HCT116 (cell line): ENCODE results near the gene EXOC6B. TPM values are rescaled to one million over a fixed set of nuclear protein-coding genes. Genes with fewer than 3 reads are reported as not detected.
"Not testable (repeated sequence)": the region's sequence is repeated elsewhere in the genome, so short reads cannot be mapped to it uniquely, and the experiment has no call there.

Experiments
- ATAC-seq: fragments of 200-7000 bp; cut with Tn5 transposase; 2 replicates; pipeline ENCODE4 v1.9.1; 2020; ENCODE audit warnings: mild to moderate bottlenecking, moderate library complexity
- BruUV-seq: library from RNA; stranded (reverse); fragments of 400-500 nt; replicated peaks from 2 replicates; lab custom pipeline; 2021; lab: Mats Ljungman, UMichigan
- CTCF ChIA-PET: fragments of 300-600 bp; sonication (Branson Sonifier 250); formaldehyde crosslinking; loops from one replicate; lab custom pipeline; 2021; ENCODE audit warnings: antibody characterized with exemption; lab: Charles Lee
- POLR2A ChIA-PET: fragments of 300-600, 350-600 bp; sonication (Branson Sonifier 250); formaldehyde crosslinking; loops from one replicate; lab custom pipeline; 2021; ENCODE audit warnings: antibody characterized with exemption; lab: Charles Lee
- RAD21 ChIA-PET, 2 experiments: fragments of 300-600 bp; sonication (Branson Sonifier 250); formaldehyde crosslinking; loops; one replicate each; lab custom pipeline; 2023; ENCODE audit warnings: low total read pairs in 2 of 2; ENCODE audit not compliant: uncharacterized antibody in 2 of 2, unreplicated experiment in 2 of 2, low non-redundant PET in 1 of 2; lab: Charles Lee
- DNase-seq: peaks from one replicate; pipeline ENCODE4 v3.0.0-alpha.2; 2010; ENCODE audit warnings: low read depth, low spot score
- H2AFZ ChIP-seq: fragments of 200-600 bp; shearing (Covaris generic), sonication (generic); 2 replicates; pipeline ENCODE4 v1.6.1; 2017; ENCODE audit warnings: low read depth, mixed run types, mixed read lengths, antibody characterized with exemption, low read length; ENCODE audit not compliant: poor library complexity, severe bottlenecking
- H3K27ac ChIP-seq: 2 replicates; pipeline ENCODE4 v1.5.1; 2012; ENCODE audit warnings: low read depth, low read length
- H3K27me3 ChIP-seq: fragments of 200-600 bp; sonication (generic); 2 replicates; pipeline ENCODE4 v1.6.1; 2016; ENCODE audit warnings: mixed run types, low read length, mixed read lengths; ENCODE audit not compliant: insufficient read depth
- H3K36me3 ChIP-seq, 2 experiments: fragments of 200-500 bp in 1 of 2; fragments of 200-600 bp in 1 of 2; sonication (Bioruptor generic) in 1 of 2; sonication (generic) in 1 of 2; 2 replicates each; pipeline versions ENCODE4 v1.5.1 to v1.6.1; 2014 to 2016; ENCODE audit warnings: low read length in 2 of 2, inconsistent platforms in 1 of 2, mixed read lengths in 1 of 2, mixed run types in 1 of 2; ENCODE audit not compliant: insufficient read depth in 2 of 2, control insufficient read depth in 1 of 2
- H3K4me1 ChIP-seq, 2 experiments: fragments of 200-600 bp in 1 of 2; sonication (generic) in 1 of 2; 2 replicates each; pipeline versions ENCODE4 v1.5.1 to v1.6.1; 2012 to 2017; ENCODE audit warnings: low read length in 2 of 2, inconsistent platforms in 1 of 2, mild to moderate bottlenecking in 1 of 2, mixed read lengths in 1 of 2, mixed run types in 1 of 2, moderate library complexity in 1 of 2; ENCODE audit not compliant: insufficient read depth in 2 of 2, control insufficient read depth in 1 of 2
- H3K4me2 ChIP-seq: fragments of 200-600 bp; sonication (generic); 2 replicates; pipeline ENCODE4 v1.6.1; 2017; ENCODE audit warnings: mixed run types, low read length, mixed read lengths
- H3K4me3 ChIP-seq, 2 experiments: fragments of 200-600 bp in 1 of 2; sonication (generic) in 1 of 2; replicated peaks in 1 of 2; 2 replicates each; pipeline ENCODE4 v1.5.1; 2011 to 2016; ENCODE audit warnings: low read length in 2 of 2, control low read depth in 1 of 2, low read depth in 1 of 2, mild to moderate bottlenecking in 1 of 2, mixed read lengths in 1 of 2, mixed run types in 1 of 2
- H3K79me2 ChIP-seq: fragments of 200-600 bp; sonication (generic); 2 replicates; pipeline ENCODE4 v1.6.1; 2017; ENCODE audit warnings: mild to moderate bottlenecking, mixed run types, low read length, moderate library complexity, mixed read lengths; ENCODE audit not compliant: insufficient read depth
- H3K9ac ChIP-seq: fragments of 200-600 bp; sonication (generic); 2 replicates; pipeline ENCODE4 v1.6.1; 2016; ENCODE audit warnings: low read length, mixed read lengths
- H3K9me2 ChIP-seq: fragments of 200-600 bp; sonication (generic), shearing (Covaris generic); 2 replicates; pipeline ENCODE4 v1.6.1; 2017; ENCODE audit warnings: mixed run types, mild to moderate bottlenecking, moderate library complexity; ENCODE audit not compliant: insufficient read depth
- H3K9me3 ChIP-seq, 2 experiments: fragments of 200-500 bp in 1 of 2; fragments of 200-600 bp in 1 of 2; sonication (Bioruptor generic) in 1 of 2; sonication (generic) in 1 of 2; 2 replicates each; pipeline ENCODE4 v1.6.1; 2014 to 2017; ENCODE audit warnings: low read length in 2 of 2, mixed read lengths in 2 of 2, inconsistent platforms in 1 of 2, low read depth in 1 of 2, mild to moderate bottlenecking in 1 of 2, mixed run types in 1 of 2, moderate library complexity in 1 of 2; ENCODE audit not compliant: control insufficient read depth in 1 of 2, insufficient read depth in 1 of 2
- H4K20me1 ChIP-seq: fragments of 200-600 bp; sonication (generic), shearing (Covaris generic); 2 replicates; pipeline ENCODE4 v1.6.1; 2017; ENCODE audit warnings: mixed run types, mild to moderate bottlenecking, moderate library complexity; ENCODE audit not compliant: insufficient read depth
- CBX3 ChIP-seq: IDR thresholded peaks from 2 replicates; pipeline ENCODE4 v1.6.1; 2012; ENCODE audit warnings: low read depth
- ELF1 ChIP-seq: IDR thresholded peaks from 2 replicates; pipeline ENCODE4 v1.6.1; 2012; ENCODE audit warnings: low read depth, borderline replicate concordance
- EZH2 ChIP-seq: fragments of 200-600 bp; sonication (generic); IDR thresholded peaks from 2 replicates; pipeline ENCODE4 v1.6.1; 2017; ENCODE audit warnings: antibody characterized with exemption, mixed run types
- FOSL1 ChIP-seq: IDR thresholded peaks from 2 replicates; pipeline ENCODE4 v1.6.1; 2012; ENCODE audit warnings: low read depth
- POLR2A ChIP-seq: IDR thresholded peaks from 2 replicates; pipeline ENCODE4 v1.7.0; 2011; ENCODE audit warnings: borderline replicate concordance; ENCODE audit not compliant: insufficient read depth, insufficient read length; ENCODE audit errors: extremely low read depth
- POLR2AphosphoS5 ChIP-seq: IDR thresholded peaks from 2 replicates; pipeline ENCODE4 v1.6.1; 2011; ENCODE audit warnings: mild to moderate bottlenecking, low read depth, low read length, moderate library complexity
- RAD21 ChIP-seq: IDR thresholded peaks from 2 replicates; pipeline ENCODE4 v1.6.1; 2012; ENCODE audit warnings: low read depth, mild to moderate bottlenecking
- REST ChIP-seq: IDR thresholded peaks from 2 replicates; pipeline ENCODE4 v1.6.1; 2012; ENCODE audit warnings: low read depth
- SRF ChIP-seq: IDR thresholded peaks from 2 replicates; pipeline ENCODE4 v1.6.1; 2012; ENCODE audit warnings: low read depth
- intact Hi-C: fragments of 100-400 bp; cut with micrococcal nuclease; formaldehyde crosslinking; loops from 2 replicates; pipeline ENCODE4 v1.10.0; 2022
- total RNA-seq: library from RNA; stranded (reverse); gene quantifications from one replicate; pipeline ENCODE4 v1.2.1, GENCODE V29; 2021; ENCODE audit not compliant: unreplicated experiment
- TF ChIP-seq, protein P1 (sequence below): IDR thresholded peaks from 2 replicates; pipeline ENCODE4 v1.6.1; 2011; ENCODE audit warnings: mild to moderate bottlenecking, low read length, moderate library complexity; ENCODE audit not compliant: insufficient replicate concordance; ENCODE audit errors: extremely low read depth

Gene EXOC6B
- total RNA-seq, 1 experiment from 2014 or later, result 25.4 TPM

DNA sequence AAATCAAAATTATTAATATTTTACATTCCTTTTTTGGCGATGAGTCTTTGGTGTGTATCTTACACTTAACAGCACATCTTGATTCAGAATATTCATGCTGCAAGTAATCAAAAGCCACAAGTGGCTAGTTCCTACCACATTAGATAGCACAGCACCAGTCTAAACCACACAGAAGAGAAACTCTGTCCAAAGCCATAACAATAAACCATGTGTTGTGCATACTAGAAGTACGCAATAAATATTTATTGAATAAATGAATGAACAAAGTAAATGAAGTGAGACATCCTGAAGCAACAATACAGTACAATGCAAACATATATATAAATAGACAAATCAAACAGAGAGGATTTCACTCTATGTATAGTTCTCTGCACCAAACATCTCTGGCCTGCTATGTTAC is 287.3 kb downstream of the EXOC6B start:
- no peak for DNase-seq
- Histone ChIP-seq H3K4me2 (no peak overlapping the region), H3K27me3 (no peaks in the 10 kb centered on the region), H3K36me3 (no peaks in the 10 kb centered on the region), H4K20me1 (no peaks in the 10 kb centered on the region), H2AFZ (no peak overlapping the region), H3K27ac (no peak overlapping the region), H3K9me2 (no peaks in the 10 kb centered on the region), H3K79me2 (no peaks in the 10 kb centered on the region), H3K9ac (no peak overlapping the region), H3K4me1 (peaks cover 12 to 20% of the 10 kb centered on the region in 2 experiments), H3K4me3 (no peak overlapping the region), H3K9me3 (no peaks in the 10 kb centered on the region)
- CTCF ChIA-PET, result no interaction called here
- intact Hi-C loops, result no loop called here
- no peak for ATAC-seq
- RAD21 ChIA-PET, result interaction anchor here in 1 of 2 experiments (0.6 kb wide), 1 partner anchor 363 kb away, joined by 8 read pairs; no protein-coding TSS in a partner anchor
- POLR2A ChIA-PET, result no interaction called here
- no TSS peak for BruUV-seq
- TF ChIP-seq RAD21 (no peak), FOSL1 (no peak), EZH2 (no peak), SRF (no peak), POLR2A (no peak), CBX3 (no peak), REST (no peak), POLR2AphosphoS5 (no peak), ELF1 (no peak)
- TF ChIP-seq, protein P1, sequence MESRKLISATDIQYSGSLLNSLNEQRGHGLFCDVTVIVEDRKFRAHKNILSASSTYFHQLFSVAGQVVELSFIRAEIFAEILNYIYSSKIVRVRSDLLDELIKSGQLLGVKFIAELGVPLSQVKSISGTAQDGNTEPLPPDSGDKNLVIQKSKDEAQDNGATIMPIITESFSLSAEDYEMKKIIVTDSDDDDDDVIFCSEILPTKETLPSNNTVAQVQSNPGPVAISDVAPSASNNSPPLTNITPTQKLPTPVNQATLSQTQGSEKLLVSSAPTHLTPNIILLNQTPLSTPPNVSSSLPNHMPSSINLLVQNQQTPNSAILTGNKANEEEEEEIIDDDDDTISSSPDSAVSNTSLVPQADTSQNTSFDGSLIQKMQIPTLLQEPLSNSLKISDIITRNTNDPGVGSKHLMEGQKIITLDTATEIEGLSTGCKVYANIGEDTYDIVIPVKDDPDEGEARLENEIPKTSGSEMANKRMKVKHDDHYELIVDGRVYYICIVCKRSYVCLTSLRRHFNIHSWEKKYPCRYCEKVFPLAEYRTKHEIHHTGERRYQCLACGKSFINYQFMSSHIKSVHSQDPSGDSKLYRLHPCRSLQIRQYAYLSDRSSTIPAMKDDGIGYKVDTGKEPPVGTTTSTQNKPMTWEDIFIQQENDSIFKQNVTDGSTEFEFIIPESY, result no peak

GRCh38 chr2:72535586-72535985 is 290.2 kb downstream of the EXOC6B start:
- H3K27ac ChIP-seq, H3K9me2 ChIP-seq, H3K4me3 ChIP-seq, H3K4me2 ChIP-seq, BruUV-seq, DNase-seq, ATAC-seq, H3K9me3 ChIP-seq, POLR2A ChIA-PET, H3K36me3 ChIP-seq, CTCF ChIA-PET, H2AFZ ChIP-seq, H3K27me3 ChIP-seq, intact Hi-C loops, RAD21 ChIA-PET, H3K79me2 ChIP-seq, H3K9ac ChIP-seq, H4K20me1 ChIP-seq: not testable (repeated sequence)
- peaks cover 36 to 46% of the 10 kb centered on the region in 2 experiments for H3K4me1 ChIP-seq
